Inflammatory macrophage treated with lipopolysaccharide for 1 hour (primary cell): ENCODE measurements around the gene ALDH4A1.
A peak's percentile ranks its signal among the peaks of the same experiment; 100 is the strongest.

Experiments
- DNase-seq, 2 donors: peaks; one replicate each; pipeline ENCODE4 v3.0.0-alpha.2; 2020 to 2022

ALDH4A1 gene

DNA sequence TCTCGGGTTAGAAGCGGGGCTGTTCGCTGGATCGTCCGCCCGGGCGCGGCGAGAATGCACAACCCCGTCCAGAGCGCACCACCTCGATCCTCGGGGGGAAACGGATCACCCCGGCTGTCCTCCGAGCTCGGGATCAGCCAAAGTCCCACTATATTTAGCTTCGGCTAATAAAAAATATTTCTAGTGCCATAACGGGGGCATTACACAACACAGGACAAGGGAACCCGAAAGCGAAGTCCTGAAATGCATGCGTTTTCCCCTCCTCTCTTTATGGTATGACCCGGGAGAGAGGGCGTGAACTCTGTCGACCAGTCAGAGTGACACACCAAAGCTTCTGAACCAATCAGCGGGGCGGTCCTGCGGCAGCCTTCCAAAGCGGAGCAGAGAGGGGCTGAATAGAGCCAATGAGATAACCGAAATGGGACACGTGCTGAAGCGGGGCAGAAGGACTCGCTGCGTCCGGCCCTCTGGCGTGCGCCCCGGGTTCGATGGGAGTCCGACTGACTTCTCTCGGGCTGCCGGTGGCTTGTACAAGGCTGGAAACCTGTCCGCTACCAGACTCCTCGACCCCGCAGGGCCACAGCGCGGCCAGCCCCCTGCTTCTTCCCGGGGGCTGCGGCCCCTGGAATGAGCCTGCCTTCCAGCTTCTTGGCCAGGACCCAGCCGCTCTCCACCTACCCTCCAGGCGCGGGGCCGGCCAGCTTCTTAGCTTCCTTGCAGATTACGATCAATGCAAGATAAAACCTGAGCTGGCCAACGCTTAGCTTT, at the start of gene ALDH4A1:
ALDH4A1 (minus strand) TSS at position 33 of the 768 bp plus-strand sequence; CDS start at position 1, 32 bp downstream.
- peak; percentile 96 to 99 for DNase-seq

- peak; percentile 79 to 84 for DNase-seq
These were observed 49.5 kb upstream of the ALDH4A1 start for GRCh38 chr1:18951818-18952391.

DNA sequence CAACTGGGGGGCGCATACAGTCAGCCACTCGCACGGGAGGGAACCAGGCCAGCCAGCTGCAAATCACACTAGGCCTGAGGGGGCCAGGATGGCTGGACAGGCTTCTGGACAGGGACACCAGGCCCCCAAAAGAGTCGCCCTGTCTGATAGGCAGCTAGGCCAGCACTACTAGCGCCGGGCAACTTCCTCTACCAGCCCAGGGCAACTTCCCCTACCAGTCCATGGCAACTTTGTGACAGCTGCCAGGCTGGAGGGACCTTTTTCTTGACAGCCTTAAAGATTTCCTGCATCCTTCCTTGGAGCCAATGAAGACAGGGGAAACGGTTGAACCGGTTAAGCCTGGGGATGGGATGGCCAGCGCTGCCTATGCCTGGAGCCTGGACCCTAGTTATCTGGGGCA, 49.1 kb upstream of the ALDH4A1 start:
- peak; percentile 52 to 64 for DNase-seq

DNA sequence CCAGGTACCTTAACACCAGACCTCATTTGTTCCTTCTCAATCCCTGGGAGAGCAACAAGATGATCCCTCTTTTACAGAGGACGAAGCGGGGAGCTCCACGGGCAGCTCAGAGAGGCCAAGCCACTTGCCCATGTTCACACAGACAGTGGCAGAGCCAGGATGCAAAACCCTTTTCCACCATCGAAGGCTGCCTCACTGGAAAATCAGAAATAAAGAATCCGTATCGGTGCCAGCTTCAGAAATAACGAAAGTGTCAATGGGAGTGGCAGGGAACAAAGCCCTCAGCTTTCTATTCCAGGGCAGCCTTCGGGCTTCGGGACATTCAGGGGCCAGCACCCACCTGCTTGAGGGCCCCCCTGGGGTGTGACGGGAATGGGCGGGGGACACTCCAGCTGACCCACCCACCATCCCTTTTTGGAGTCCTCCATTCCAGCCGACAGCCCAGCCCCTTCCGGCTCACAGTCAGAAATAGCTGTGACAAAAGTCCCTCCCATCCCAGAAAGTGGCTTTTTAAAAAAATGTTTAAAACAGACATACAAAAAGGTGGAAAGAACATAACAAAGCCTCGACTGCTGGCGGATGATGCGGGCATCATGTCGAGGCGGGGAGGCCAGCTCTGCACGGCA, 48.2 kb upstream of the ALDH4A1 start:
- peak; percentile 22 to 38 for DNase-seq

DNA sequence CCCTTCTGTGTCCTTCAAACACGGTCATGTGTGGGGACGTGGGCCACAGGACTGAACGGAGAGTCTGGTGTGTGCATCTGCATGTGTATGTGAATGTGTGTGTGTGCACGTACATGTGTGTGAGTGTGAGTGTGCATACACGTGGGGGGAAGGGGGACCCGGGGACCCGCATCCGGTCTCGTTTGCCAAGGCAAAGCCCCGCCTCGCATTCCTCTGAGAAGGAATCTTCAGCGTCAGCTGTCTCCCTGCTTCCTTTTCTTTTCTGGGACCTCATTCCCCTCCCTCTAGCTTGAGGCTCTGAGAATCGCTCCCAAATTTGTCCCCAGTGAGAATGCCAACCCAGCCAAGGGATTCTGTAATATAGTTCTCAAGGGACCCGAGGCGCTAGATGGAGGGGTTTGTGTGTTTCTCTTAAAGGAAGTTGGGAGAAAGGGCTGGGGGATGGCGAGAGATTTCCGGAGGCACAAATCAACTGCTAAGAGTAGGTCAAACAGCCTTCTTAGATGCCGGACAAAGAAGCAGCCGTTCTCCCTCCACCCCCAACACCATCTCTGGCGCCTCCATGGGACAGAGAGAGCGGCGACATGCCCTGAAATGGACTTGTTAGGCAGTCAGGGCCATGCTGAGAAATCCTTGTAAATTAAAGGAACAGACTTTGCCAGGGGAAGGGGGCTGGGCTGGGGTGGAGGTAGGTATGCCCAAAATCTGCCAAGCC, 47.5 kb upstream of the ALDH4A1 start:
- DNase-seq: peak in 1 of 2 donors; percentile 44

GRCh38 chr1:18948913-18949685, 46.7 kb upstream of the ALDH4A1 start:
- DNase-seq: no peak

DNA sequence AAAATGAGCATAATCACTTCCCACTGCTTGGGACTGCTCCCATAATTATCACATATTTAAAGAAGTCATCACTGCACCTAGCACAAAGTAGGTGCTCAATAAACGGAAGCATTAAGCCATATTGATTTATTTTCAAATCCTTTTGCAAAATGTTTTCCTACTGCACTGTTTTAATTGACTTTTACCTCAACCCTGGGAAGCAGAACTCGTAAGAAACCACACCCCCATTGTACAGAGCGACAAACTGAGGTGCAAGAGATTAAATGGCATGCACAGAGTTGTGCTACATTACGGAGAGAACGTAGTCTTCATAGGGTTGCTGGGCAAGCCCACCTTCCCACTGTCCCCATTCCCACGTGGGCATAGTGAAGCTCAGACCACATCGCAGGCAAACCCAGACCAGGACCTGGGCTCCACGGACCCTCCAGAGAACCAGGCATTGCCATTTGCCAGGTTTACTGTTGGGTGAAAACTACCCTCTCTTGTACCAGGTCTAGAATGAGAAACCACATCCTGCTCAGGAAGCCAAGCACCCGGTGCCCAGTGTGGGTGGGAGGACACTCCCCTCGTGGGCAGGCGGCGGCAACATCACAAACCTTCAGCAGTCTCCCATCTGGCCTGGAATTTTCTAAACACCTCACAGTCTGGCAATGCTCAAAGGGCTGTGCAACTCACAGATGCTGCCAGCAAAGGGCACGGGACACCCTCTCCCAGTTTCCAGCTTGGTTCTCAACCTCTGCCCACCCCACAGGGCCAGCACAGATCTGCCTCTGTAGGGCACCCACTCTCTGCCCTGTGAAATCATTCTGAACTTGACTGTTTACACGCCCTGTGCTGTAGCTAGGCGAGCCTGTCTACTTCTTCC, 45.9 kb upstream of the ALDH4A1 start:
- peak in 1 of 2 donors; percentile 61 for DNase-seq

- DNase-seq: no peak
These were observed 45.2 kb upstream of the ALDH4A1 start for GRCh38 chr1:18947570-18947969.

- DNase-seq: peak; percentile 38 to 40
These were observed 44.4 kb upstream of the ALDH4A1 start for GRCh38 chr1:18946550-18947381.

DNA sequence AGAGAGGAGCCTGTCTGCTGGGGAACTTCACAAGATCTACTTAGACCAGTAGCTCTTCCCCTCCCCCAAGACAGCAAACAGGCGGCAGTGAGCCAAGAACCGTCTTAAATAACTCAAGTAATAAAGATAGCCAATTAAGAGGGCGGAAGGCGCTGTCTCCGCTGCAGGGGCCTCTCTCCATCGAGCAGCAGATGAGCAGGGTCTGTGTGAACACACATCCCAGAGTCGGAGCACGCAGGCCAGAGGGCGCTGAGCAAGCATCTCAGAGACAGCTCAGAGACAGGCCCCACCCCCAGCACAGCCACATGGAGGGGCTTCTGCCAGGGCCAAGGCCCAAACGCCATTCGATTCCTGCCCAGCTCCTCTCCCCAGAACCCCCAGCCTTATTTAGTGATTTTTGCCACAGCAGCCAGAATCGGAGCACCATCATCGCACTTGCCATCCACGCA, 43.1 kb upstream of the ALDH4A1 start:
- DNase-seq: no peak

DNA sequence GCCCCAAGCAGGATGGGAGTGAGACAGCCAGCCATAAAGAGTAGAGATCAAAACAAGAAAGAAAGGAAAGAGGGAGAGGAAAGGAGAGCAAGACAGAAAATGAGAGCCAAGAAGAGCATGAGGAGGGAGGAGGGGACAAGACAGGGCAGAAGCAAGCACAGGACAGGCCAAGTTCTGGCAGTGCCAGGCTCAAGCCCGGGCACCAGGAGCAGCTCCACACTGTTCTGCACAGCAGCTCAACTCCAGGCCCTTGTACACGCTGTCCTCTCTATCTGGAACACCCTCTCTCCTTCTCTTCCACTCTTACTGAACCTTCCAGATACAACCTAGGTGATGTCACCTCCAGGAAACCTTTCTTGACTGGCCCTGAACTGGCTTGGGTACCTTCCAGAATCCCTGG, 42.5 kb upstream of the ALDH4A1 start:
- DNase-seq: no peak

GRCh38 chr1:18943914-18944572, 41.7 kb upstream of the ALDH4A1 start:
- DNase-seq: no peak

DNA sequence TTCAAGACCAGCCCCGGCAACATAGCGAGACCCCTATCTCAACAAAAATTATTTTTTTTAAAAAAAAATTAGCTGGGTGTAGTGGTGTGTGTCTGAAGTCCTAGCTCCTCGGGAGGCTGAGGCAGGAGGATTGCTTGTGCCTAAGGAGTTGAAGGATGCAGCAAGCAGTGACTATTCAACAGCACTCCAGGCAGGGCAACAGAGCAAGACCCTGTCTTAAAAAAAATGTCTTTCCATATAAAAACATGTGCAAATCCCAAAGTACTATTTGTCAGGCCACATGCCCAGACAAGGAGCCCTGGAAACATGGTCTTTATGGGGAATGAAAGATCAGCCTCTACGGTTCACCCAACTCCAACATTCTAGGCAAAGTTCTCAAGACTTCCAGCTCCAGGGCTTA, 40.8 kb upstream of the ALDH4A1 start:
- no peak for DNase-seq

DNA sequence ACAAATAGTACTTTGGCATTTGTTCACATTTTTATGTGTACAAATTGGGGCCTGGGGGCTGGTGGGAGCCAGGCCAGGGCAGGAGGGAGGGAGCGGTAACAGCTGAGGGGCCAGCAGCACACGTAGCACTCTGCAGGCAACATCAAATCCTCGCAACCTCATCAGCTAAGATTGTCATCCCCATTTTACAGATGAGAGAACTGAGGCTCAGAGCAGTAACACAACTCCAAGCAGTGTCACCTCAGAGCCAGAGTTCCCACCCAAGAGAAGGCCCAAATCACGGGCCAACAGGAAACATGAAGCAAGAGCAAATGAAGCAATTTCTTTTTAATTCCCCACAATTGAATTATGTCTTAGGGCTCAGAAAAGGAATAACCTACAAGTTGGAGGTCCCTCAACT, 40.0 kb upstream of the ALDH4A1 start:
- peak in 1 of 2 donors; percentile 24 for DNase-seq

DNA sequence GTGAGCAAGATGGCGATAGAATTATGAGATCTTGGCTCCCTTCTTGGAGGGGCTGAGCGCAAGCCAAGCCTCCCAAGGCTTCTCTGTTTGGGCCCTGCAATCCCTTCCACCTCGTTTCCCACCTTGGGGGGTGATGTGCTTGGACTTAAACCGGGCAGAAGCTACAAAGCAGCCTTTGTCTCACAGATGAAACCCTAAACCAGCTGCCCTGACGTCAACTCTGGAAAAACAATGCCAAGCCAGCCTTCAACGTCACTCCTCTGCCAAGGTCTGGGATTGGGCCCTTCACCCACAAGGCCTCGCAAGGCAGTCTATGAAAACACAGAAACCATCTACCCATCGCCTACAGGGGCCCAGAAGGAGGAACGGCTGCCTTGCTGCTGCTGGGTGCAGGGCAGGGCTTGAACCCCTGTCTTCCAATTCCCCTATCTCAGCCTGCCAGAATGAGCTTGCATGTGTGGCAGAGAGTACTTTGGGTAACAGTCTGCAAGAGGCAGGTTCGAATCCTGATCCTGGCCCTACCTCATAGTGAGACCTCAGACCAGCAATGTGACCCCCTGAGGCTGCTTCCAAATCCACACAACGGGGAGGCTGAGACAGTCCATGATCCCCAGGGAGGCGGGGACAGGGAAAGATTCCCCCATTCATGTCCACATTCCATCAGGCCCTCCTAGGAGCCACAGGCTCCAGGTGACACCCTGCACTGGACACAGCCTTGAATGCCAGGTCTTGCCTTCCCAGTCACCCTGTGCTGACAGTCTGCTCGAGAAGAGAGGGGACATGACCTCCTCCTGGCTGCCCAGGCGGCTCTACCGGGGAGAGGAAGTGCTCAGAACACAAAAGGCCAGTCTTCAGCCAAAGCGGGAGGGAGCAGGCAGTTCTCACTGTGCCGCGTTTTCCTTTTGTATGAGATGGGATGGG, 39.1 kb upstream of the ALDH4A1 start:
- DNase-seq: no peak

DNA sequence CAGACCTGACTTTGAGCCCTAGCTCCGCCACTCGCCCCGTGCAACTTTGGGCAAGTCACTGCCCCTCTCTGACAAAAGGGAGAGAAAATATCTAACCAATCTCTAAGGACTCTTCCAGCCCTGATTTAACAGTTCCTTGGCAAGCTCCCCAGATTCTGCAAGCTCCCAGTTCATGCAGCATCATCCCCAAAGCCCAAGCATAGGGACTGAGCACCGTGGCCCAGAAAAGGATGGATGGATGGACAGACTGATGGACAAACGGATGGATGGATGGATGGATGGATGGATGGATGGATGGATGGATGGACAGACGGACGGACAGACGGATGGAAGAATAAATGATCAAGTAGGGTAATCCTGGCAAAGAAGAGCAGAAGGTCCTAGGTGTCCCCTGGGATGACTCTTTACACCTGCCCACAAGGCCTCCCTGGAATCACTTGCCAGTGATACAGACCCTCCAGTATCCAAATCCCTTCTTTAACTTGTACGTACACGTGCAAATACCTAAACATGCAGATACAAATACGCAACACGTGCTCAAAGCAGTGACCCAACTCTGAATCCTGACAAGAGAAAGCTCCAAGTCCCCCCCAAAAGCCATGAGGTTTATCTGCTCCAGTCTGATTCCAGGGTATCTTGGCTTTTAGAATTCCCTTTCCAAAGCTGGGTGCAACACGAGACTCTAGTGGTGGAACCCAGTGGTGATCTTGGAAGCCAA, 38.1 kb upstream of the ALDH4A1 start:
- no peak for DNase-seq

DNA sequence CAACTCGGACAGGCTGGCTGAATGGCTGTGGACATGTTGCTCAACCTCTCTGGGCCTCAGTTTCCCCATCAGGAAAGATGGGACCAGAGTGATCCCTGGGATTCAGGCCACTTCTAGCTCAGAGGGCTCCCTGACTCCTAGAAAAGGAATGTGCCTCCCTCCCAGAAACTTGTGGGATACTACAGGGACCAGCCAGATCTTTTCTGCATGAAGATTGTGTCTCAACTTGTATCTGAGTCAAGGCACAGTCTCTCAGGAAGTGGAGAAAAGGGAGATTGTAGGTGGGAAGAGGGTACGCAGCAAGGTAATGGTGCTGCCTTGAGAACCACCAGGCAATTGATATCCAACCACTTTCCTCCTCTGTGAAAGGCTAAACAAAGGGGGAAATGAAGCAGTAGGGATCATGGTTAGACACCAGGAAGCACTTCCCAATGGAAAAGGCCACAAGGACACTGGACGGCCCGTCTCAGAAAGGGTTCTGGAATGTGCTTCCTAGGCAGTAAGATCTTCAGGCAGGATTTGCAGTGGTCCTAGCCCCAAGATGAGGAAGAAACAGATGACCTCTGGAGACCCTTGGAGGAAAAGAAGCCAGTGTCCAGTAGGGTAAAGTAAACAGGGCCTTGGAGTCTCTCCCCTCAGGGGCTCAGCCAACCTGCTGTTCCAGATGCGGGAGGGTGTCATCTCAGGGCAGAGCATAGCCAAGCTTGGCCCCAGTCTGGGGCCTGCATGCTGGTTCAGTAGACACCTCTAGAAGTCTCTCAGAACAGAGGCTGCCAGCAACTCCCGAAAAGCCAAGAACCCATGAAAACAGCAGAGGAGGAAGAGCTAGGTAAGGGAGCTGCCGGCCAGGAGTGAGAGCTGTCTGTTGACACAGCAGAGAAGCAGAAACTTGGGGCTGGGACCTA, 37.3 kb upstream of the ALDH4A1 start:
- DNase-seq: no peak
